Keratinocyte (primary cell): Measurements from ENCODE around the gene PRKCA.

Experiments used
- EZH2 ChIP-seq: IDR thresholded peaks from one replicate; pipeline ENCODE4 v1.6.1; 2012; ENCODE audit warnings: inconsistent platforms, mild to moderate bottlenecking, low read length, moderate library complexity
- TF ChIP-seq, protein P1 (sequence below), 3 experiments: IDR thresholded peaks in 1 of 3; conservative IDR thresholded peaks in 1 of 3; optimal IDR thresholded peaks in 1 of 3; 2 replicates in 2 of 3; 3 replicates in 1 of 3; pipeline versions ENCODE3 to v1.5.1; 2011; ENCODE audit warnings: low read length in 3 of 3, mild to moderate bottlenecking in 3 of 3, moderate library complexity in 2 of 3, control low read depth in 1 of 3, inconsistent platforms in 1 of 3; ENCODE audit not compliant: insufficient read depth in 2 of 3; ENCODE audit errors: extremely low read depth in 1 of 3

DNA sequence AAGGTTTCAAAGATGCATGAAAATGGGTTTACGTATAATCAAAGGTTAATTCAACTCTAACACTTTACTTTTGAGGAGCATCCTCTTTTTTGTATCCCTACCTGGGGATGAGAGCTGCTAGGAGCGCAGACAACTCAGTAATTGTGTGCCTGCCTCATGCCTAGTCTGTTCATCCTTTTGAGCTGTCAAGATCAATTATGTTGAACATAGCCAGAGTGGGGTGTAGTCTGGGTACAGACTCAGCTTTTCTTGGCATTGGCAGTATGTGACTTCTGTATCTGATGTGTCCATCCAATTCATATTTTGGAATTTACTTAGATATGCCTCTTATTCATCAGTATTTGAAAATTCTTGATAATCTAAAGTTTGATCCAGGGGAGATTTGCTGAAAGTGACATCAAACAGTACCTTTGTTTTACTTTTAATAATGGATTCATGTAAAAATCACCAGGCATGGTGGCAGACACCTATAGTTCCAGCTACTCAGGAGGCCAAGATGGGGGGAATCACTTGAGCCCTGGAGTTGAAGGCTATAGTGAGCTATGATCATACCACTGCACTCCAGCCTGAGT is 24.1 kb downstream of the PRKCA start:
- TF ChIP-seq, protein P1, sequence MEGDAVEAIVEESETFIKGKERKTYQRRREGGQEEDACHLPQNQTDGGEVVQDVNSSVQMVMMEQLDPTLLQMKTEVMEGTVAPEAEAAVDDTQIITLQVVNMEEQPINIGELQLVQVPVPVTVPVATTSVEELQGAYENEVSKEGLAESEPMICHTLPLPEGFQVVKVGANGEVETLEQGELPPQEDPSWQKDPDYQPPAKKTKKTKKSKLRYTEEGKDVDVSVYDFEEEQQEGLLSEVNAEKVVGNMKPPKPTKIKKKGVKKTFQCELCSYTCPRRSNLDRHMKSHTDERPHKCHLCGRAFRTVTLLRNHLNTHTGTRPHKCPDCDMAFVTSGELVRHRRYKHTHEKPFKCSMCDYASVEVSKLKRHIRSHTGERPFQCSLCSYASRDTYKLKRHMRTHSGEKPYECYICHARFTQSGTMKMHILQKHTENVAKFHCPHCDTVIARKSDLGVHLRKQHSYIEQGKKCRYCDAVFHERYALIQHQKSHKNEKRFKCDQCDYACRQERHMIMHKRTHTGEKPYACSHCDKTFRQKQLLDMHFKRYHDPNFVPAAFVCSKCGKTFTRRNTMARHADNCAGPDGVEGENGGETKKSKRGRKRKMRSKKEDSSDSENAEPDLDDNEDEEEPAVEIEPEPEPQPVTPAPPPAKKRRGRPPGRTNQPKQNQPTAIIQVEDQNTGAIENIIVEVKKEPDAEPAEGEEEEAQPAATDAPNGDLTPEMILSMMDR (optimal IDR thresholded peaks at IDR 0.05 in 1 of 3, IDR thresholded peaks at IDR 0.05 in 1 of 3, conservative IDR thresholded peaks at IDR 0.05 in 1 of 3; ENCODE audit: extremely low read depth in 1 of 3, insufficient read depth in 2 of 3, low read length in 3 of 3): no peak
- TF ChIP-seq EZH2: no peak
